Activated CD8-positive, alpha-beta T cell treated with anti-CD3 and anti-CD28 coated beads for 36 hours (primary cell): ENCODE data around the gene CRYGN. TPM values are rescaled to one million over a fixed set of nuclear protein-coding genes. Genes with fewer than 3 reads are reported as not detected.

Experiments used
- ATAC-seq: fragments of 200-7000 bp; cut with Tn5 transposase; one replicate; pipeline ENCODE4 v1.10.0; 2021; ENCODE audit warnings: mild to moderate bottlenecking, moderate library complexity
- CTCF ChIA-PET: fragments of 350-600 bp; sonication (Branson Sonifier 250); formaldehyde crosslinking; loops from one replicate; lab custom pipeline; 2021; ENCODE audit warnings: antibody characterized with exemption; lab: Charles Lee
- POLR2A ChIA-PET: fragments of 350-600 bp; sonication (Branson Sonifier 250); formaldehyde crosslinking; loops from one replicate; lab custom pipeline; 2021; ENCODE audit warnings: antibody characterized with exemption; lab: Charles Lee
- DNase-seq: peaks from one replicate; pipeline ENCODE4 v3.0.0-alpha.2; 2020
- H3K27ac Mint-ChIP-seq: one replicate; pipeline ENCODE4 v1.8.0; 2021; ENCODE audit warnings: mild to moderate bottlenecking, mixed read lengths
- H3K27me3 Mint-ChIP-seq: one replicate; pipeline ENCODE4 v1.8.0; 2021; ENCODE audit warnings: mixed read lengths
- H3K36me3 Mint-ChIP-seq: one replicate; pipeline ENCODE4 v1.8.0; 2021; ENCODE audit warnings: low read depth, mixed read lengths
- H3K4me1 Mint-ChIP-seq: one replicate; pipeline ENCODE4 v1.8.0; 2021; ENCODE audit warnings: low read depth, mixed read lengths
- H3K4me3 Mint-ChIP-seq: one replicate; pipeline ENCODE4 v1.8.0; 2021; ENCODE audit warnings: mild to moderate bottlenecking, moderate library complexity, mixed read lengths
- H3K9me3 Mint-ChIP-seq: one replicate; pipeline ENCODE4 v1.8.0; 2021; ENCODE audit warnings: mixed read lengths
- CTCF ChIP-seq: fragments of 200-600 bp; IDR thresholded peaks from one replicate; pipeline ENCODE4 v1.8.0; 2022; ENCODE audit warnings: antibody characterized with exemption, mild to moderate bottlenecking
- intact Hi-C: fragments of 100-400 bp; cut with micrococcal nuclease; formaldehyde crosslinking; loops from one replicate; pipeline ENCODE4 v1.10.0; 2022
- total RNA-seq, 2 experiments: library from RNA; stranded (reverse); gene quantifications; one replicate each; pipeline ENCODE4 v1.2.3, GENCODE V29; 2021

CRYGN gene
- total RNA-seq: under 1 TPM; 0.16 to 0.90 TPM

GRCh38 chr7:151439855-151440798 is at the start of gene CRYGN:
Gene CRYGN (minus strand): TSS chr7:151440141. CDS start chr7:151439917, 224 bp downstream.
- peak; percentile 21 for ATAC-seq
- intact Hi-C loops: no loop called here
- H3K27ac Mint-ChIP-seq: peak within 1 kb of the TSS; percentile 61

GRCh38 chr7:151489498-151489897 is 49.6 kb upstream of the CRYGN start:
- TF ChIP-seq CTCF: no peak
- no peaks in the 10 kb centered on the region for H3K27me3 Mint-ChIP-seq
- DNase-seq (no peak), ATAC-seq (no peak)
- intact Hi-C loops: no loop called here
- H3K4me1 Mint-ChIP-seq: peaks cover 30% of the 10 kb centered on the region
- CTCF ChIA-PET: interaction anchor here (0.8 kb wide), 1 partner anchor 161 kb away, joined by 3 read pairs; no protein-coding TSS in a partner anchor
- no peak overlapping the region for H3K4me3 Mint-ChIP-seq
- POLR2A ChIA-PET: interaction anchor here (0.6 to 1.5 kb wide), 4 partner anchors 12 to 1214 kb away, joined by 3 read pairs; no protein-coding TSS in a partner anchor
- H3K9me3 Mint-ChIP-seq: no peaks in the 10 kb centered on the region
- no peak overlapping the region for H3K27ac Mint-ChIP-seq
- H3K36me3 Mint-ChIP-seq: peaks cover 40% of the 10 kb centered on the region

More at GRCh38 chr7:151439855-151440798, at the start of gene CRYGN:
- H3K4me1 Mint-ChIP-seq: peaks cover 38% of the 10 kb centered on the region
- ChIA-PET POLR2A (interaction anchor here (0.9 to 2.2 kb wide), 4 partner anchors 9 to 89 kb away, joined by 3 to 12 read pairs (median 4); partner anchors contain the start of gene RHEB), CTCF (interaction anchor here (1.2 to 2.0 kb wide), 4 partner anchors 9 to 136 kb away, joined by 3 to 10 read pairs (median 6); no protein-coding TSS in a partner anchor)
- peak within 1 kb of the TSS; percentile 64 for H3K4me3 Mint-ChIP-seq
- no peak for TF ChIP-seq CTCF
- H3K9me3 Mint-ChIP-seq: no peaks in the 10 kb centered on the region
- no peaks in the 10 kb centered on the region for H3K27me3 Mint-ChIP-seq
- H3K36me3 Mint-ChIP-seq: no peaks in the 10 kb centered on the region
- no peak for DNase-seq

GRCh38 chr7:151488096-151488495 is 48.2 kb upstream of the CRYGN start:
- Mint-ChIP-seq H3K36me3 (peaks cover 41% of the 10 kb centered on the region), H3K27me3 (no peaks in the 10 kb centered on the region), H3K4me1 (peaks cover 24% of the 10 kb centered on the region), H3K4me3 (no peak overlapping the region), H3K27ac (no peak overlapping the region), H3K9me3 (no peaks in the 10 kb centered on the region)
- no peak for TF ChIP-seq CTCF
- ChIA-PET POLR2A (interaction anchor here (1.5 kb wide), 1 partner anchor 17 kb away, joined by 3 read pairs; no protein-coding TSS in a partner anchor), CTCF (no interaction called here)
- intact Hi-C loops: no loop called here
- ATAC-seq: no peak
- DNase-seq: no peak

- Mint-ChIP-seq H3K36me3 (peaks cover 47% of the 10 kb centered on the region), H3K9me3 (no peaks in the 10 kb centered on the region), H3K27ac (no peak overlapping the region), H3K27me3 (no peaks in the 10 kb centered on the region), H3K4me1 (peaks cover 26% of the 10 kb centered on the region), H3K4me3 (no peak overlapping the region)
- intact Hi-C loops: no loop called here
- DNase-seq (no peak), ATAC-seq (no peak)
- ChIA-PET POLR2A (no interaction called here), CTCF (interaction anchor here (0.6 kb wide), 1 partner anchor 1132 kb away, joined by 3 read pairs; no protein-coding TSS in a partner anchor)
- TF ChIP-seq CTCF: no peak
These were observed 47.3 kb upstream of the CRYGN start for GRCh38 chr7:151487228-151487627.
